ENCODE results near the gene C10orf67.
A peak's percentile ranks its signal among the peaks of the same experiment; 100 is the strongest.

C10orf67 gene

GRCh38 chr10:23172429-23173213 lies 172.0 kb downstream of the C10orf67 start:
- no peak for DNase-seq (ENCODE audit: low spot score)

GRCh38 chr10:23171232-23171876 lies 173.2 kb downstream of the C10orf67 start:
- DNase-seq (ENCODE audit: low spot score) = peak; percentile 36

- peak; percentile 56 for DNase-seq (ENCODE audit: low spot score)
Observed at GRCh38 chr10:23158370-23158769, 186.2 kb downstream of the C10orf67 start.

GRCh38 chr10:23157691-23158369 lies 186.8 kb downstream of the C10orf67 start:
- DNase-seq (ENCODE audit: low spot score) = peak; percentile 60

- peak; percentile 54 for DNase-seq (ENCODE audit: low spot score)
Observed at GRCh38 chr10:23157239-23157681, 187.3 kb downstream of the C10orf67 start.

- DNase-seq (ENCODE audit: low spot score) = no peak
Observed at GRCh38 chr10:23156447-23157150, 188.0 kb downstream of the C10orf67 start.

- no peak for DNase-seq (ENCODE audit: low spot score)
Observed at GRCh38 chr10:23155169-23155568, 189.4 kb downstream of the C10orf67 start.
